GM18858 (cell line): ENCODE data around the gene OPRL1.
"Not testable (repeated sequence)": the region's sequence is repeated elsewhere in the genome, so short reads cannot be mapped to it uniquely, and the experiment has no call there.

Experiments
- ATAC-seq: cut with Tn5 transposase; IDR thresholded peaks from one replicate; pipeline ENCODE4 v1.9.1; 2021; ENCODE audit not compliant: unreplicated experiment

OPRL1 gene

DNA sequence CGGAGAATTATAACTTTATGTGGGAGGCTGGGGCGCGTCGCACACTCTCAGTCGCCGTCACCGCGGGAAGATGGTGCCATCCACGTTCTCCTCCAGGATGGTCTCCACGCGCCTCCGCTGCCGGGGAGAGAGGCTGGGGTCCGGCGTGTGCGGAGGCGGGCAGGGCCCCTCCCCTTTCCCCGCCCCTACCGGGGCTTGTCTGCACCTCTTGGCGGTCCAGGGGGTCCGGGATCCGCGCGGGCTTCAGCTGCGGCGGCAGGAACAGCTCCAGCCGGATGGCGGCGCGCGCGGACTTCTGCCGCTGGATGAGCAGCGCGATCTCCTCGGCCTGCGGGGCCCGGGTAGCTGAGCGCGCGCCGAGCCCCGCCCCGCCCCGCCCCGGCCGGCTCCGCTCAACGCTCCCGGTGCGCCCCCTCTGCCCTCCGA is 3.5 kb downstream of the OPRL1 start:
- no peak for ATAC-seq

GRCh38 chr20:64083804-64084684 is 4.2 kb downstream of the OPRL1 start, which contains the start of gene LKAAEAR1:
TSS of gene LKAAEAR1 (minus strand) at chr20:64084398. CDS start at chr20:64084219, 179 bp downstream.
- ATAC-seq = no peak

- ATAC-seq = no peak
Measured at GRCh38 chr20:64084685-64085152, 4.8 kb downstream of the OPRL1 start.

- no peak for ATAC-seq
Measured at GRCh38 chr20:64086801-64087200, 6.9 kb downstream of the OPRL1 start.

- not testable (repeated sequence) for ATAC-seq
Measured at GRCh38 chr20:64087226-64087825, 7.4 kb downstream of the OPRL1 start.

GRCh38 chr20:64088586-64088985 is 8.7 kb downstream of the OPRL1 start:
- ATAC-seq = not testable (repeated sequence)

GRCh38 chr20:64090165-64090564 is 10.3 kb downstream of the OPRL1 start:
- ATAC-seq = no peak

GRCh38 chr20:64091340-64091739 is 11.5 kb downstream of the OPRL1 start:
- ATAC-seq = no peak

DNA sequence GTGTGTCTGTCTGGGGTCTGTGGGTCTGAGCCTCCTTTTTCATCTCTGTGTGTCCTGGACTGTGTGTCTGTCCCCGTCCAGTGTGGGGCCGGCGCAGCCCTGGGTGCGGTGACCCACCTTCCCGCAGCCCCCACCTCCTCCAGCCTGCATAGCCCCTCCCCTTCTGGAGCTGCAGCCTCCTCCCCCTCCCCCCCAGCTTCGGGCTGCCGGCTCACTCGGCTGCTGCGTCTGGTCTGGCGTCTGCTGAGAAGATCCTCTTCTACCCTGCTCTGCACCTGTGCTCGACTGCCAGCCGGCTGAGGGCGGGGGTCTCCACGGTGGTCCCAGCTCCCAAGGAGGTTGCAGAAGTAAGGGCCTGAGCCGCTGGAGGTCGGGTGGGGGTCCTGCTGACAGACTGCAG is 11.9 kb downstream of the OPRL1 start:
- ATAC-seq = no peak

DNA sequence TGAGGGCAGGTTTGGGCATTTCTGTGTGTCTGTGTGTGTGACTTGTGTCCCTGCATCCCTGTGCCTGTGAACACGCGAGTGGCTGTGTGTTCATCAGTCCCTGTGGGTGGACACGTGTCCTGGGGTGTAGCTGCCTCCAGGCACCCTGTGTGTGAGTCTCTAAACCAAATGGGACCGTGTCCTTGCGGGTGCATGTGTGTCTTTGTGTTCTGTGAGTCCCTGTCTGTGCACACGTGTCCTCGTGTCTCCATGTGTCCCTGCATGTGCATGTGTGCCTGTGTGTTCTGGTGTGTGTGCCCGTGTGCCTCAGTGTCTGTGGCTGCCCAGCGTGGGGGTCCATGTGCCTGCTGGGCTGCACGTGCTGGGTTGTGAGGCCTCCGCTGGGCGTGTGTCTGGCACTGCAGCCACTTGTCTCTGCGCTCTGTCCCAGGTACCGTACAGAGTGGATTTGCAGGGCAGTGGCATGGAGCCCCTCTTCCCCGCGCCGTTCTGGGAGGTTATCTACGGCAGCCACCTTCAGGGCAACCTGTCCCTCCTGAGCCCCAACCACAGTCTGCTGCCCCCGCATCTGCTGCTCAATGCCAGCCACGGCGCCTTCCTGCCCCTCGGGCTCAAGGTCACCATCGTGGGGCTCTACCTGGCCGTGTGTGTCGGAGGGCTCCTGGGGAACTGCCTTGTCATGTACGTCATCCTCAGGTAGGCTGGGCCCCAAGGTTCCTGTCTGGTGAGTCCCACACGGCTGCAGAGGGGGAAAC is 12.6 kb downstream of the OPRL1 start:
- no peak for ATAC-seq

DNA sequence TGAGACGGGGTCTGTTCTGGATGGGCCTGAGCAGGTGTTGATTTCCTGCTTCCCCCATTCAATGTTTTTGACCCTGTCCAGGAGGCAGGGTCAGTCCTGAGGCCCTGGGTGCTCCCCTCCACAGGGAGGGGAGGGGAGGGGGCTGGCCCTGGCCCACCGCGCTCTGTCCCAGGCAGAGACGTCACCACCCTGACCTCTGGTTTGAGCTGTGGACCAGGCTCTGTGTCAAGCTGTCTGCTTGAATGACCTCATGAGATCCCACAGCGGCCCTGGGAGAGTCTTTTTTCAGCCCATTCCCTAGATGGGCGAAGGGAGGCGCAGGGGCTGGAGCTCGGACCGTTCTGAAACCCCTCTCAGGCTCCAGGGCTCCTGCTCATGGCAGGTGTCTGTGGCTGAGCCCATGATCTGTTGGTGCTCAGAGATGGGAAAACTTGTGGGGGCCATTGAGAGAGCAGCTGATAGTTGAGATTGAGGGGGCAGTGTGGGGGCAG is 13.2 kb downstream of the OPRL1 start:
- ATAC-seq = no peak

- no peak for ATAC-seq
Measured at GRCh38 chr20:64095455-64095854, 15.6 kb downstream of the OPRL1 start.

- ATAC-seq = no peak
Measured at GRCh38 chr20:64095927-64096326, 16.0 kb downstream of the OPRL1 start.

GRCh38 chr20:64096535-64096934 is 16.7 kb downstream of the OPRL1 start:
- no peak for ATAC-seq

- ATAC-seq = no peak
Measured at GRCh38 chr20:64098471-64099013, 18.7 kb downstream of the OPRL1 start.

DNA sequence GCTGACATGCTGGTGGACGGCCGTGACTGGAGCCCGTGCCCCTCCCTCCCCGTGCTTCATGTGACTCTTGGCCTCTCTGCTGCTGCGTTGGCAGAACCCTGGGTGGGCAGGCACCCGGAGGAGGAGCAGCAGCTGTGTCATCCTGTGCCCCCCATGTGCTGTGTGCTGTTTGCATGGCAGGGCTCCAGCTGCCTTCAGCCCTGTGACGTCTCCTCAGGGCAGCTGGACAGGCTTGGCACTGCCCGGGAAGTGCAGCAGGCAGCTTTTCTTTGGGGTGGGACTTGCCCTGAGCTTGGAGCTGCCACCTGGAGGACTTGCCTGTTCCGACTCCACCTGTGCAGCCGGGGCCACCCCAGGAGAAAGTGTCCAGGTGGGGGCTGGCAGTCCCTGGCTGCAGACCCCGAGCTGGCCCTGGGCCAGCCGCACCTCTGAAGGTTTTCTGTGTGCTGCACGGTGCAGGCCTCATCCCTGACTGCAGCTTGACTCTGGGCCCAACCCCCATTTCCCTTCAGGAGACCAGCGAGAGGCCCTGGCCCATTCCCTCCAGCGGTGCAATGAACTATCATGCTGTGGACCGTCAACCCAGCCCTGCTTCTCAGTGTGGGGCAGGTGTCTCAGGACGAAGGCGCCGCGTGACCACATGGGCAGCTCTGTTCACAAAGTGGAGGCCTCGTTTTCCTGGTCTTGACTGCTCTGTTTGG is 19.4 kb downstream of the OPRL1 start:
- no peak for ATAC-seq

GRCh38 chr20:64099880-64100565 is 20.1 kb downstream of the OPRL1 start:
- no peak for ATAC-seq

GRCh38 chr20:64100566-64100888 is 20.6 kb downstream of the OPRL1 start:
- ATAC-seq = no peak

DNA sequence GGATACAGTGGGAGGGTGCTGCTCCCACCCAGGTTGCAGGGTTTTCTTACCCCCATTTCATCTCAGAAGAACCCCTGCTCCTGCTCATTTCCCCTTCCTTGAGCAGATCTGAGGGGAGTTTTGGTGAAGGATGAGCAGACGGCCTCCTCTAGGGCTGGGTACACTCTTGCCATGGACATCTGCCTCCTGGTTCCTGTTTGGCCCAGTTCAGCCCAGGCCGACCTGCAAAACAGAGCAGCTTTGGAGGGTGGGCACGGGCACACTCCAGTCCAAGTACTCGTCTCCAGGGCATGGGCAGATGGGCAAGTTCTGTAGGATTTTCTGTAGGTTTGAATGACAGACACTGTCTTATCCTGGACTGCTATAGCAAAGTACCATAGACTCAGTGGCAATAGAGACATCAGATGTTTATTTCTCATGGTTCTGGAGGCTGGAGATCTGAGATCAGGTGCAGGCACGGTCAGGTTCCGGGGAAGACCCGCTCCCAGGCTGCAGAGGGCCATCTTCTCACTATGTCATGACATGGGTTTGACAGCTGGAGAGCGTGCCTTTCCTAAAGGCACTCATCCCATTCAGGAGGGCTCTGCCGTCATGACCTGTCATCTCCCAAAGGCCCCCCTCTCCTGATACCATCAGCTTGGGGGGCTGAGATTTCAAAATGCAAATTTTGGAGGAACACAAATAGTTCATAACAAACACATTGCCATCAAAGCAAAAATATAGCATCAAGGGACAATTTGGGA is 21.2 kb downstream of the OPRL1 start:
- no peak for ATAC-seq
